Activated CD4-positive, alpha-beta T cell treated with anti-CD3 and anti-CD28 coated beads, Interleukin-2, amount 50 U/mL, for 24 hours (primary cell): Measurements from ENCODE around the gene INPP5F.

Source experiments
- DNase-seq, 2 donors: peaks; one replicate each; pipeline ENCODE4 v3.0.0-alpha.2; 2020; ENCODE audit warnings: low read depth in 1 of 2, low spot score in 1 of 2

Gene INPP5F, protein sequence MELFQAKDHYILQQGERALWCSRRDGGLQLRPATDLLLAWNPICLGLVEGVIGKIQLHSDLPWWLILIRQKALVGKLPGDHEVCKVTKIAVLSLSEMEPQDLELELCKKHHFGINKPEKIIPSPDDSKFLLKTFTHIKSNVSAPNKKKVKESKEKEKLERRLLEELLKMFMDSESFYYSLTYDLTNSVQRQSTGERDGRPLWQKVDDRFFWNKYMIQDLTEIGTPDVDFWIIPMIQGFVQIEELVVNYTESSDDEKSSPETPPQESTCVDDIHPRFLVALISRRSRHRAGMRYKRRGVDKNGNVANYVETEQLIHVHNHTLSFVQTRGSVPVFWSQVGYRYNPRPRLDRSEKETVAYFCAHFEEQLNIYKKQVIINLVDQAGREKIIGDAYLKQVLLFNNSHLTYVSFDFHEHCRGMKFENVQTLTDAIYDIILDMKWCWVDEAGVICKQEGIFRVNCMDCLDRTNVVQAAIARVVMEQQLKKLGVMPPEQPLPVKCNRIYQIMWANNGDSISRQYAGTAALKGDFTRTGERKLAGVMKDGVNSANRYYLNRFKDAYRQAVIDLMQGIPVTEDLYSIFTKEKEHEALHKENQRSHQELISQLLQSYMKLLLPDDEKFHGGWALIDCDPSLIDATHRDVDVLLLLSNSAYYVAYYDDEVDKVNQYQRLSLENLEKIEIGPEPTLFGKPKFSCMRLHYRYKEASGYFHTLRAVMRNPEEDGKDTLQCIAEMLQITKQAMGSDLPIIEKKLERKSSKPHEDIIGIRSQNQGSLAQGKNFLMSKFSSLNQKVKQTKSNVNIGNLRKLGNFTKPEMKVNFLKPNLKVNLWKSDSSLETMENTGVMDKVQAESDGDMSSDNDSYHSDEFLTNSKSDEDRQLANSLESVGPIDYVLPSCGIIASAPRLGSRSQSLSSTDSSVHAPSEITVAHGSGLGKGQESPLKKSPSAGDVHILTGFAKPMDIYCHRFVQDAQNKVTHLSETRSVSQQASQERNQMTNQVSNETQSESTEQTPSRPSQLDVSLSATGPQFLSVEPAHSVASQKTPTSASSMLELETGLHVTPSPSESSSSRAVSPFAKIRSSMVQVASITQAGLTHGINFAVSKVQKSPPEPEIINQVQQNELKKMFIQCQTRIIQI

DNA sequence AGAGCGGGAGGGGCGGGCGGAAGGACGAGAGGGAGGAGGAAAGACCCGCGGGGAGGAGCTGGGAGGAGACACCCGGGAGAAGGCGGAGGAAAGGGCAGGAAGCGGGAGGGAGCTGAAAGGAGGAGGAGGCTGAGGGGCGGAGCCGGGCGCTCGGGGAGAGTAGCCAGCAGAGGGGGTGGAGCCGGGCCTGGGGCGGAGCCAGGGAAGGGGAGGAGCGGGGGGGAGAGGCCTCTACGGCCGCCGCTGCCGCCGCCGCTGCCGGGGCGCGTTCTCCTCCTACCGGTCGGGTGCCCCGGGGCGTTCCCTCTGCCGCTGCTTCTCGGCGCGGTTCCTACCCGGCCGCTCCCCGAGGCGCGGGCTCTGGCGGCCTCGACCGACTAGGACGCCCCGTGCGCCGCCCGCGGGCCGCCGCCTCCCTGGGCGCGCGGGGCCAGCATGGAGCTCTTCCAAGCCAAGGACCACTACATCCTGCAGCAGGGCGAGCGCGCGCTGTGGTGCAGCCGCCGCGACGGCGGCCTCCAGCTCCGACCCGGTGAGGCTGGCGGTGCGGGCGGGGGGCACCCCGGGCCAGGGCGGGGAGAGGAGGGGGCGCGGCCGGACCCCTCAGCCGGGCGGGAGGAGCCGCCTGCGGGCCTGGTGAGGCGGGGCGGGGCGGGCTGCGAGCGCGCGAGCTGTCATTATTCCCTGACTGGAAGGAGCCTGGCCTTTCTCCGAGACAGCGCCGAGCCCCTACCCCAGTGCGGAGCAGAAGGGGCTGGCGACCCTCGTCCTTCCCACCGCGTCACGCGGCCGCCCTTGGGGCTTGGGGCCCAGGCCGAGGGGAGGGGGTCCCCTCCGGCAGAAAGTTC is at the start of gene INPP5F:
TSS of gene INPP5F (plus strand) at position 223 of the 848 bp plus-strand sequence. CDS start at position 436, 213 bp downstream.
- DNase-seq: peak; percentile 99

DNA sequence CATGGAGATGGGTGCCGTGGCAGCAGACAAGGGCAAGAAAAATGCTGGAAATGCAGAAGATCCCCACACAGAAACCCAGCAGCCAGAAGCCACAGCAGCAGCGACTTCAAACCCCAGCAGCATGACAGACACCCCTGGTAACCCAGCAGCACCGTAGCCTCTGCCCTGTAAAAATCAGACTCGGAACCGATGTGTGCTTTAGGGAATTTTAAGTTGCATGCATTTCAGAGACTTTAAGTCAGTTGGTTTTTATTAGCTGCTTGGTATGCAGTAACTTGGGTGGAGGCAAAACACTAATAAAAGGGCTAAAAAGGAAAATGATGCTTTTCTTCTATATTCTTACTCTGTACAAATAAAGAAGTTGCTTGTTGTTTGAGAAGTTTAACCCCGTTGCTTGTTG is 48.7 kb upstream of the INPP5F start:
- no peak for DNase-seq

DNA sequence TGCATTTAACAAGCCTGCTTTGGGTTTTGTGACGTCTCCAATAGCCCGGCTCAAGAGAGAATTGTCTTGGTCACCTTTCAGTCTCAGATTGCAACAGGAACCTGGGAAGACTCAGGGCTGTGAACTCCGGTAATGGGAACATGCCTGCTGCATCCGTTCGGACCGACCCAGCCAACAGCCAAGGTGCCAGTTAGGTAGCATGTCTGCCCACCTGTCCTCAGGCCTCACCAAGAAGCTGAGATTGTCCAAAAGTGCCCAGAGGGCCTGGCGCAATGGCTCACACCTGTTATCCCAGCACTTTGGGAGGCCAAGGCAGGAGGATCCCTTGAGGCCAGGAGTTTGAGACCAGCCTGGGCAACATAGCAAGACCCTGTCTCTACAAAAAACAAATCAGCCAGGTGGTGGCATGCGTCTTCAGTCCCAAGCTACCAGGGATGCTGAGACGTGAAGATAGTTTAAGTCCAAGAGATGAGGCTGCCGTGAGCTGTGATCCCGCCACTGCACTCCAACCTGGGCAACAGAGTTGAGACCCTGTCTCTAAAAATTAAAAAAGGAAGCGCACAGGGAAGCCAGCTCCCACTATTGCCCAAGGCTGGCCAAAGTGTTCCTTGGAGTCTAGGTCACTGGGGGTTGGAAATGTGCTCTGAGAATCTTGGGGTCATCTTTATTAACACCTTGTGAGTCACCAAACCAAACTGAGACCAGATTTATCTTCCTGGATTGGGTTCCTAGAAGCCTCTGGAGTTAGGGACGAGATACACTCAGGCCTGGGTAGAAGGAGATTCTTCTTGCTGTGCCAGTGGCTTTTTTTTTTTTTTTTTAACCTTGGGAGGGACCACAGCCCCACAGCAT is 47.7 kb upstream of the INPP5F start:
- DNase-seq: no peak

DNA sequence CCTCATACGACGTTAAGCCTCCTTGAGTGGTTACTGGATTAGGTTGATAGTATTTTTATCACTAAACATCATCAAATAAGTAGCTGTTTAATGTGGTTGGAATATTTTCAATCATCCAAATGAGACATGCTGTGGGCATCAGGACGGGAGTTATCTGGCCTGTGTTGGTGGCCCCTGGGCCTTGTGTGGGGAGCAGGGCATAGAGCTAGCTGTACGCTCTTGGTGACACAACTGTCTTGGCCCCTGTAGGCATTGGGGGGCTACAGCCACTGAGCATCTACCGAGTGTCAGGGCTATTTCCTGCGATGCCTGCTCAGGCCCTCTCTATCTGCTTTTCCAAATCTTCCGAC is 46.4 kb upstream of the INPP5F start:
- DNase-seq: no peak

DNA sequence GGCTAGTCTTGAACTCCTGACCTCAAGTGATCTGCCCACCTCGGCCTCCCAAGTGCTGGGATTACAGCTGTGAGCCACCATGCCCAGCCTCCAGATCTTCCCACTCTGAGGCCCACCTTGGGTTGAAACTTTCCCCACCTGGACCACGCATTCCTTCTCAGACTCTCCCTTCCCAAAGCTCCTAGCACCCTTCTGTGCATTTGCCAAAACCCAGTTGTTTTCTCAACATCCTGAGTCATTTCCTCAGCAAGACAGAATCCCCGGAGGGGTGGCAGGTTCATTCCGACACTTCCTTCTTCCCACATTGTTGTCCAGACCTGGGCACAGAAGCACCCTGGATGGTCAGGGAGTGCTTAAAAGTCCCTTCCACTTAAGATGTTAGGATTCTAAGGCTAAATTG is 45.8 kb upstream of the INPP5F start:
- no peak for DNase-seq

DNA sequence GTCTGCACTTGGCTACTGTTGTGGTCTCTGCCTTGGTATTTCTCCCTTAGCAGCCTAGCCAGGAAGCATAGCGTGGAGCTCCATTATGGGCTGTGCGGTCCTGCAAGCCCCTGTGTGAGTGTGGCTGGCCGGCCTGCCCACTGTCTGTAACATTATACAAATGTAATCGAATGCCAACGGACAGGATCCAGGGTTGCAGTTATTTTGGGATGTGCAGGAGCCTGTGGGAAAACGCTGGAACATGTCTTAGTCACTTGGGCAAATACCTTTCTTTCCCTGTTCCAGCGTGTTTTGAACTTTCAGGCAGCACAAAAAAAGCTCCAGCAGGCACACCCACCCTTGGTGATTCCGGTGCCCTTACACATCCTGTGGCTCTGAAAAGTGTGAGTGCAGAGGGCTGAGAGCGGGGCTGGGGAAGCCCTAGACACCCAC is 45.2 kb upstream of the INPP5F start:
- DNase-seq: no peak

DNA sequence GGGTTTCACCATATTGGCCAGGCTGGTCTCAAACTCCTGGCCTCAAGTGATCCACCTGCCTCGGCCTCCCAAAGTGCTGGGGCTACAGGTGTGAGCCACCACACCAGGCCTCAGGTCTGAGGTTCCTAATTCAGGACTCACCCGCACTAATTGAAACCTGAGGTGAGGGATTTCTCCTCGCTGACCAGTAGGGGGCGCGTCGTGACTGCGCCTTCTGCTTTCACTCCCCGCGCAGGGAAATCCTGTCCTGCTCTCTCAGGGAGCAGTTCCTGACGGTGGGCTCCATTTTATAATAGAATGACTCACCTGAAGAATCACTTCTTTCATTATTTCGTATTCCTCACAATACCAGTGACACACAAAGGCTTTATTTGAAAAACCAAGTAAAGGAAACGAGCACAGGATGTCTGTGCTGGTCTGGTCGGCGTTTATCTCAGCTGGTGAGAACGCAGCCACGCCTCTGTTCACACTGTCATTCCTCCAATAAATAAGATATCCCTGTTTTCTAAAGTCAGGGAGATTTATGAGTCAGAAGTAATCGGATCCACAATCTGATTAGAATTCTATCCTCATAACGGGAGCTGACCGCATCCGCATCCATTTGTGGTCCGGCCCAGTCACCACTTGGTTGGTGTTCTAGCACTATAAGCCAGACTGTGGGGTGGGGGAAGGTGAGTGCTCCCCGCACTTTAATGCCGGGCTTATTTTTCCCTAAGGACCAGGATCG is 39.2 kb upstream of the INPP5F start:
- peak; percentile 73 to 87 for DNase-seq

DNA sequence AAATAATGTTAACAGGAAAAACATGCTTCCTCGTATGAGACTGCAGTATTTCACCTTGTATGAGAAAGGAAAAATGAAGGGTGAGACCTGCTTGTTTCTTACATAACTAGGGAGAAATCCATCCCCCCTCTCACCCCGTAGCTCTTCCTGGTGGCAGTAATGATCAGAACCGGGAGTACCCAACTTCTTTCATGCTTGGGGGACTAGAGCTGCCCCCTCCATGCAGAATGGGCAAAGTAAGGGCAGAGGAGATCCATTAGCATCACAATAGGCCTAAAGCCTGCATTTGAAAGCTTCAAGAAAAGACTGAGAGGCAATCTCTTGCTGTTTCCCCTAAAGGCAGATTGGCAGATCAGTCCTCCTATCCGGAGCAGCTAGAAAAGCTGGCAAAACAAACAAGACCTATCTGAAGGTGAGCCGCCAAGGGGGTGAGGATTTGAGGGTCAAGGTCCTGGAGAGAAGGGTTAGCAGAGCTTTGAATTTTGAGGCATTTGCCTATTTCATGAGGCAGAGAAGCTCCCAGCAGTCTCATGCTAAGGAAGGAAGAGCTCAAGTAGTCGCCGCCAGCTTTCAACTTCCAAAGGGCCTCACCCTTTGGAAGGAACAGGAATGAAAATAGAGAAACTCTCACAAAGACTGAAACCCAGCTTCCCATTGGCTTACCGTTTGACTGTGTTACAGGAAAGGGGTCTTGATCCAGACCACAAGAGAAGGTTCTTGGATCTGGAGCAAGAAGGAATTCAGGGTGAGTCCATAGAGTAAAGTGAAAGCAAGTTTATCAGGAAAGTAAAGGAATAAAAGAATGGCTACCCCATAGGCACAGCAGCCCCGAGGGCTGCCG is 38.4 kb upstream of the INPP5F start:
- DNase-seq: no peak

DNA sequence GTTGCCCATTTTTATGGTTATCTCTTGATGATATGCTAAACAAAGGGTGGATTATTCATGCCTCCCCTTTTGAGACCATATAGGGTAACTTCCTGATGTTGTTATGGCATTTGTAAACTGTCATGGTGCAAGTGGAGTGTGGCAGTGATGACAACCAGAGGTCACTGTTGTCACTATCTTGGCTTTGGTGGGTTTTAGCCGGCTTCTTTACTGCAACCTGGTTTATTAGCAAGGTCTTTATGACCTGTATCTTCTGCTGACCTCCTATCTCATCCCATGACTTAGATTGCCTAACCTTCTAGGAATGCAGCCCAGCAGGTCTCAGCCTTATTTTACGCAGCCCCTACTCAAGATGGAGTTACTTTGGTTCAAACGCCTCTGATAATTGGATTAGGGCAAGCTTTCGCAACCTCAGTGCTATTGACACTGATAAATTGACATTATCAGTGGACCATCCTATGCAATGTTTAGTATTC is 37.8 kb upstream of the INPP5F start:
- DNase-seq: no peak

DNA sequence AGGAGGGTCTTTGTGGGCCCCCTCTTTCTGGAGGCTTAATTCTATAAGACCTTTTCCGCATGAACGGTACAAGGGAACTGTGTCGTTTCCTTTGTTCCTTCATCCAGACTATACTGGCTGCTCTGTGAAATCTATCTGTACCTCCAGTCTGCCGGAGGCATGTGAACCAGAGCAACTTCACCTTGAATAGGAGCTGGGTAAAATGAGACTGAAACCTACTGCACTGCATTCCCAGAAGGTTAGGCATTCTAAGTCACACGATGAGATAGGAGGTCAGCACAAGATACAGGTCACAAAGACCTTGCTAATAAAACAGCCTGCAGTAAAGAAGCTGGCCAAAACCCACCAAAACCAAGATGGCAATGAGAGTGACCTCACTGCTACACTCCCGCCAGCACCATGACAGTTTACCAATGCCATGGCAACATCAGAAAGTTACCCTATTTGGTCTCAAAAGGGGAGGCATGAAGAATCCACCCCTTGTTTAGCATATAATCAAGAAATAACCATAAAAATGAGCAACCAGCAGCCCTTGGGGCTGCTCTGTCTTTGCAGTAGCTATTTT is 36.8 kb upstream of the INPP5F start:
- no peak for DNase-seq

DNA sequence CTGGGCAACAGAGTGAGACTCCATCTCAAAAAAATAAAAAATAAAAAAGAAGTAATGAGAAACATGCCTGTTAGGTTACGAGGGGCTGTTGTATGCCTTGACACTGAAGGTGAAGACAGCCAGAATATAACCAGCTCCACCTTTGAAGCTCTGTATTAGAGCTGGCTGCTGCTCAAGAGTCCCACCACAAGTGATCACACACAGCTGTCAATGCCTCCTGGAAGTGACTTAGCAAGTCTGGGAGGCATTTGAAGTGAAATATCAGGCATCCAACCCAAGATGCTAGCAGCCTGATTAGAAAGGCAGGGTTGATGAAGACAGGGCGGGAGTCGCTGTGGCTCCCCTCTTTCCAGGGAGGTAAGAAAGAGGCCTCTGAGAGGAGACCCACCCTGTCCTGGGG is 34.1 kb upstream of the INPP5F start:
- DNase-seq: no peak

DNA sequence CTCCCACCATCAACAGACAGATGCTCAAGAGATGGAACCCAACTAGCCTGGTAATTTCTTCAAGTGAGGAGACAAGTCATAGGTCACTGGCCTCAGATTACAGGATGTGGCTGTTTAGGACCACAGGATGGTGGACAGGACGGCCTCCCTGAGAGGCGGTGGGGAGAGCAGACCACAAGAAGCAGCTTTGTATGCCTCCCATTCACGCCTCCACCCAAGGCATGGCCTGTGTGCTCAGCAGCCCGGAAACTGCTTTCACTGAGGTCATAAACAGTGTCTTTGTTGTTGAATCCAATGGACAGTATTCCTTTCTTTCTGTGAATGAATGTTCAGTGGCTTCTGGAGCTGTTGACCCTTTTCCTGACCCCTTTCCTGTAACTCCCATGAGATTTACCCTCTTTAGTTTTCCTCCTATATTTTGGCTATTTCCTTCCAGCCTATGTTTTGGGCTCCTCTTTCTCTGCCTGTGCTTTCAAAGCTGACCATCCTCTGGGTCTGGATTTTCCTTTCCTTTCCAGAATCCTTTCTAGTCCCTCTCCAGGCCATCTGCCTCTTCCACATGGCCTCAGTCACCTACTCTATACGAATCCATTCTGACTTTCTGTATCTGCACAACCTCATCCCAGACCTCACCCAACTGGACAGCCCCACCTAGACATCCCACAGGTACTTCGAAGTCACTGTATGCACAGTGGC is 32.4 kb upstream of the INPP5F start:
- no peak for DNase-seq

DNA sequence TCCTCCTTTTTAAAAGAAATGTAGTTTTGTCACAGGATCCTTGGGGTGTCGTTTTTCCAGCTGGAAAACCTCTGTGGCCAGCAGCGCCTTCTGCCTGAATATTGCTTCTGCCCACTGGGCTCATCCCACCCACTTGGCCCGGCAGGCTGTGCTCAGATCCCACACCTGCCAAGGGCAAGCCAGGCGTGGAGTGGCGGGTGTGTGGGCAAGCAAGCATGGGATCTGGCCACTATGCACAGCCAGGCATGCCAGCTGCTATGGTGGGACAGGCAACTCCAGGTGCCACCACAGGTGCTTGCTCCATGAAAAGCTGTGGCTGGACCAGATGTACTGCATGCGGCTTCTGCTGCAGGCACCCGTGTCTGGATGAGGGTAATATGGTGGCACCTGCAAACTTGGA is 31.2 kb upstream of the INPP5F start:
- DNase-seq: no peak

DNA sequence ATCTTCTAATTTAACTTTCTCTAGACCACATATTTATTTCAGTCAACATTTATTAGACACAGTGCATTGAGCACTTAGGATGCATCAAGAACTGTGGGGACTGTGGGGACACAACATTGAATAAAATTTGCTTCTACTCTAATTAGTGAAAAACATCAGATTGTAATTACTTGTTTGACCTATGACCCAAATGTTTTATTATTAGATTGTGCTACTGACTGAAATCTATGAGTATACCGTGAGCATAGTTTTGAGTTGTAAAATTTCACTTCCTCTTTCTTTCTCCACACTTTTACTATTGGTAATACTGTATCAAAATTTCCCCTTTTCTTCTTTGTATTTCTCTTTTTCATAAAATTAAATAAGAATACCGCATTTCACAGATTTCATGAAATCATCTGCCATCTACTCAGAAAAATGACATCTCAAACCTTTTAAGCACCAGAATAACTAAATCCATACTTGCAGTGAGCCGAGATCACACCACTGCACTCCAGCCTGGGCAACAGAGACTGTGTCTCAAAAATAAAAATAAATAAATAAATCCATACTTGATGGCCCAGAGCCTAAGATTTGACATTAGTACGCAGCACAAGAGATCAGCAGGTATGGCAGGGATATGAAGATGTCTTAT is 25.4 kb upstream of the INPP5F start:
- no peak for DNase-seq

DNA sequence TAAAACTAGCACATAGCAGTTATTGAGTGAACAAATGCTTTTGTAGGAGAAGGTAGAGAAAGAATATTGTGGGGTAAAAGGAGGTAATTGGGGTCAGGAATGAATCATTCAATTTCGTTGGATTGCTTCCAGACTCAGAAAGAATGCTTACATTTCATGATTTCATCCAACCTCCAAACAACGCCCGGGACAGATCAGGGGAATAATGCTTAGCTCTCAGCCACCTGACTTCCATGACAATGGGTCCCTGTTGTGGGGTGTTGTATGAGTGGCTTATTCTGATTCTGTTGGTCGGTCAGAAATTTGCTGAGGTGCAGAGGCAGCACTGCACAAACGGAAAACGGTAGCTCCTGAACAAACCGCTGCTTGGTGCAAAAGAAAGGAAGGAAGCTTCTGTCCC is 24.0 kb upstream of the INPP5F start:
- DNase-seq: no peak

DNA sequence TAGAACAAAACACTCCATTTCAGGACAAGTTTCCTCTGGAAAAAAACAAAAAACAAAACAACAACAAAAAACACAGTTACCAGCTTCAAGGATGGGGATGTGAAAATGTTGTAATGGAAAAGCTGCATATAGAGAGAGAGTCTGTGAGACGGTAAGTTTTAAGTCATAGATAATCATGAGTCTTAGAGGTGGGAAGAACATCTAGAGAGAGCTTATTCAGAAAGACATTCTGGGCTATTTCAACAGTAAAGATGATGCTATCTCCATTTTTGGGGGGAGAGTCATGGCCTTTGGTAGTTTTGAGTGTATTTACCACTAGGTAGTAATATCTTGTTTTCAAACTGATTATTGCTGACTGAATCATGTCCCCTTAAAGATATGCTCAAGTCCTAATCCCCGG is 23.3 kb upstream of the INPP5F start:
- DNase-seq: no peak
